ENCODE results near the gene DNAJC5.
"Not testable (repeated sequence)": the region's sequence is repeated elsewhere in the genome, so short reads cannot be mapped to it uniquely, and the experiment has no call there.

DNAJC5 gene, protein sequence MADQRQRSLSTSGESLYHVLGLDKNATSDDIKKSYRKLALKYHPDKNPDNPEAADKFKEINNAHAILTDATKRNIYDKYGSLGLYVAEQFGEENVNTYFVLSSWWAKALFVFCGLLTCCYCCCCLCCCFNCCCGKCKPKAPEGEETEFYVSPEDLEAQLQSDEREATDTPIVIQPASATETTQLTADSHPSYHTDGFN

DNA sequence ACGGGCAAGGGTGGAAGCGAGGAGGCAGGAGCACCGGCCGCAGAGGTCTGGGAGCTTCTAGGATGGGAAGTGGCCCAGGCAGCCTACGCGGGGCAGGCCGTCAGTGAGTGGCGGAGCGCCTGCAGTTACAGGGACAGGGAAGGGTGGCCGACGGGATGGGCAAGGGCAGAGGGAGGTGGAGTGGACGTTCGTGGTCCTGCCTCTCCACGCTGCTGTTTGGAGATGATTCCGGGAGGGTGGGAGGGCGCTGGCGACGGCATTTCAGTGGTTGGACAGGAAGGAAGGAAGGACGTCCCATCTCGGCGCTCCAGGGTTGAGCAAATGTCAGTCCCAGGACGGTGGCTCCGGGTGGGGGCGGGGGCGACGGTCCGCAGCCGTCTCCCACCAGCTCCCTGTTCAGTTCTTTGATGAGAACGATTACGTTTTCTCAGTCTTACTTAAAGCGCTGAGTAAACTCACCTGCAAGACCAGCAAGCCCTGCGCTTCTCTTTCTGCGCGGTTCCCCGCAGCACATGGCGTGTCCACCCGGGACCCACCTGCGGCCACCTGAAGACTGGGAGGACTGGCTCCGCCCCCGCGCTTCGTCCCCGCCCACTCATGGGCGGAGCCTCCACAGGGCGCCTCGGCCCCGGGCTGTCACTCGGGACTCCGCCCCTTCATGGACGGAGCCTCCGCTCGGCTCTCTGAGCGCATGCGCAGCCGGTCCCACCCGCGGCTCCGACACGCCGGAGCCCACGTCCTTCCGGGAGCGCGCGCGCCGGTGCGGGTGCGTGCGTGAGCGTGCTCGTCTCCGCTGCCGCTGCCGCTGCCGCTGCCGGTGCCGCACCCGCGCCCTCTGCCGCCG lies at the start of gene DNAJC5:
Gene DNAJC5 (plus strand): TSS at position 769 of the 844 bp plus-strand sequence. CDS start 33,220 bp downstream, outside the sequence.
- Histone ChIP-seq H3K4me3 (ENCODE audit: low read length) (peak within 1 kb of the TSS; percentile 89), H3K9me3 (ENCODE audit: control insufficient read depth, low read depth, low read length) (no peaks in the 10 kb centered on the region), H3K9ac (ENCODE audit: low read length) (peak within 1 kb of the TSS; percentile 66), H3K27me3 (ENCODE audit: control insufficient read depth, insufficient read depth, low read length) (no peaks in the 10 kb centered on the region), H3K36me3 (ENCODE audit: control insufficient read depth, low read depth, low read length) (peaks cover 9% of the 10 kb centered on the region), H3K4me1 (ENCODE audit: control insufficient read depth, low read depth, low read length) (peaks cover 11% of the 10 kb centered on the region), H3K27ac (ENCODE audit: low read length) (no peak within 1 kb of the TSS)

DNA sequence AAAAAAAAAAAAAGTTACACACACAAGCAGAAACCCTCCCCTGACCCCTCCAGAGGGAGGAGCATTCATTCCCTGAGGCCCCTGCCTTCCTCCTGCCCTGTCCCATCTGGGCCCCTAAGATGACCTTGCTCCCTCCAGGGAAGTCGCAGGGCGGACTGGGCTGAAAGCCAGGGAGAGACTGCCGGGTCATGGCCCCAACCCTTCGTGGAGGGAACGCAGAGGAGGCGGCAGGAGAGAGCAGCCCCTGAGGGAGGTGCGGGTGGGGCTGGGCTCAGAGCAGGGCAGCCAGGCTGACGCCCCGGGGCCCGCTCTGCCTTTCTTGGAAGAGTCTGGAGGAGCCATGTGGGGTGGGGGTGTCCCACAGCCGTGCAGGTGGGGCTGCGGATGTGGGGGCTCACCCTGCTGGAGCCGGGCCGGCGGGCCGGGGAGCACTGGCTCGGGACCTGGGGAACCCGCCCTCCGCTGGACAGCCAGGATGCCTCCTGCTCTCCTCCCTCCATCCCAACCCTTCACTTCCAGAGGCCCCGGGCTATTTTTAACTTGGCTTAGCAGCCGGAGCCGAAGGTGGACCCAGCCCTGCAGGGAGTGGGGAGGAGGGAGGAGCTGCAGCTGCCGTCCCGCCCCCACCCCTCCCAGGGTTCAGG lies 48.7 kb upstream of the DNAJC5 start:
- Histone ChIP-seq H3K4me1 (ENCODE audit: control insufficient read depth, low read depth, low read length) (peaks cover 23% of the 10 kb centered on the region), H3K9ac (ENCODE audit: low read length) (peak overlapping the region; percentile 48), H3K36me3 (ENCODE audit: control insufficient read depth, low read depth, low read length) (no peaks in the 10 kb centered on the region), H3K9me3 (ENCODE audit: control insufficient read depth, low read depth, low read length) (no peaks in the 10 kb centered on the region), H3K4me3 (ENCODE audit: low read length) (peak overlapping the region; percentile 52), H3K27ac (ENCODE audit: low read length) (no peak overlapping the region), H3K27me3 (ENCODE audit: control insufficient read depth, insufficient read depth, low read length) (no peaks in the 10 kb centered on the region)

DNA sequence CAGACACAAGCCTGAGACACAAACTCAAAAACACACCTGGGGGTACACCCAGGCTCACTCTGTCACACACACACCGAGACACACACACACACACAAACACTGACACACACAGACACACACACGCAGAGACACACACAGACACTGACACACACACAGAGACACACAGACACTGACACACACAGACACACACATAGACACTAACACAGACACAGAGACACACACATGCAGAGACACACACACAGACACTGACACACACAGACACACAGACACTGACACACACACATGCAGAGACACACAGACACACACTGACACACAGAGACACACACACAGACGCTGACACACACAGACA lies 48.1 kb upstream of the DNAJC5 start:
- peaks cover 23% of the 10 kb centered on the region for H3K4me1 ChIP-seq (ENCODE audit: control insufficient read depth, low read depth, low read length)
- peak overlapping the region; percentile 52 for H3K4me3 ChIP-seq (ENCODE audit: low read length)
- no peaks in the 10 kb centered on the region for H3K9me3 ChIP-seq (ENCODE audit: control insufficient read depth, low read depth, low read length)
- H3K27me3 ChIP-seq (ENCODE audit: control insufficient read depth, insufficient read depth, low read length) = no peaks in the 10 kb centered on the region
- peak overlapping the region; percentile 18 for H3K9ac ChIP-seq (ENCODE audit: low read length)
- peak overlapping the region; percentile 2 for H3K27ac ChIP-seq (ENCODE audit: low read length)
- no peaks in the 10 kb centered on the region for H3K36me3 ChIP-seq (ENCODE audit: control insufficient read depth, low read depth, low read length)

DNA sequence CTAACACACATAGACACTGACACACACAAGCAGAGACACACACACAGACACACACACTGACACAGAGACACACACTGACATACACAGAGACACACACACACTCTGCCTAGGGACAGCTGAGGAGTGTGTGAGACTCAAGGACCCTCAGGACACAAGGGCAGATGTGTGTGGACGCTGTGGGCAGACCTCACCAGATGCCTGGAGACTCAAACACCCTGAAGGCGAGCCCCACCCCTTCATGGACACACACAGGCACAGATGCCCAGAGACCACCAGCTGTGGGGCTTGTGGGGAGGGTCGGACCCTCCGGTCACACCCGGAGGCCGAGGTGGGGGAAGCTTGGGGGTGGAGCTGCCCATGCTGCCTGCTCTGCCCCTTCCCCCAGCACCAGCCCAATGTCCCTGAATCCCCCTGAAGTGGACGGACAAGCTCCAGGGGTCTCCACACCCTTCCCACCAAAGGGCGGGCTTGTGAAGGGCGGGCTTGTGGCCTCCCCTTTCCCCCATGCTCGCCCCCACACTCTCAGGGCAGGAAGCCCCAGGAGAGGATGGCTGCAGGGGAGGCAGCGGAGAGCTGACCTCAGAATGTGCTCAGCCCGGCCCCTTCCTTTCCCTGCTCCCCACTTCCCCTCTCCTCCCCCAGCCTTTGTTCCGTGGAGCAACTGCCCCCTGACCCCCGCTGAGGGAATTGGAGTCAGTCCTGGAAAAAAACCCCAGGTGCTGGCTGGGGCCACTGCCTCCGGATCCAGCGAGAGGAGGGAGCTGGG lies 47.5 kb upstream of the DNAJC5 start:
- Histone ChIP-seq H3K27ac (ENCODE audit: low read length) (peak overlapping the region; percentile 6), H3K27me3 (ENCODE audit: control insufficient read depth, insufficient read depth, low read length) (no peaks in the 10 kb centered on the region), H3K4me1 (ENCODE audit: control insufficient read depth, low read depth, low read length) (peaks cover 23% of the 10 kb centered on the region), H3K9ac (ENCODE audit: low read length) (peak overlapping the region; percentile 18), H3K4me3 (ENCODE audit: low read length) (peak overlapping the region; percentile 52), H3K36me3 (ENCODE audit: control insufficient read depth, low read depth, low read length) (no peaks in the 10 kb centered on the region), H3K9me3 (ENCODE audit: control insufficient read depth, low read depth, low read length) (no peaks in the 10 kb centered on the region)

DNA sequence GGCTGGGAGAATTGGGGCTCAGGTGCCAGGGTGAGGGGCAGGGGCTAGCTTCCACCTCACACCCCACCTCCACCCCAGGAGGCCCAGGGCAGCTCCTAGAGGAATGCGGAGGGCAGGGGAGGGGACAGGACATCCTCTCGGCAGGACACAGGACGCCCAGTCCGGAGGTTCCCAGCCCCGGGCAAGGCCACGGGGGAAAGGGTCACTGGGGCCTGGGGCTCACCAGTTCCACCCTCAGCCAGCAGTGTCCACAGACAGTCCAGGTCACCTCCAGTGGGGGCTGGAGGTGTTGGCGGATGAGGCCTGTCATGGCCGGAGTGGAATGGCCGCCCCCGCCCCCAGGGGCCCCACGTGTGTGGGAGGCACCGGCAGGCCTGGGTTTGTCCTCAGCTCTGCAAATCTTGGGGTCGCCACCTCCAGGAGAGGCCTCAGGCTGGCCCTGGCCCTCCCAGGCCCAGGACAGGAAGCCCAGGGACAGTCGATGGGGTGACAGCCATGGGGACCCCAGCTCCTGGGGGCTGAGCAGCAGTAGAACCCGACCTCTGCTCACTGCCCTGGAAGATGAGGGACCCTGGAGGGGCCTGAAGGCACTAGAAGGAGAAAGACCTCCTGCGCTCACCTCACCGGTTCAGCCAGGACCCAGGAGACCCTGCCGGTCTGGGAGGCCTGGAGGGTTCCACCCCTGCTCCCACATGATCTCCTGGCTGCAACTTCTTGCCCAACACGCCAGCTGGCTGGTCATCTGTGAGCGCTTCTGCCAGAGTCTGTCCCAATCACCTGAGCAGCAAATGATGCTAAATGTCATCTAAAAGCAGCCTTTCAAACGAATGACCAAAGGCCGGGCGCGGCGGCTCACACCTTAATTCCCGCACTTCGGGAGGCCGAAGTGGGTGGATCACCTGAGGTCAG lies 46.7 kb upstream of the DNAJC5 start:
- Histone ChIP-seq H3K4me3 (ENCODE audit: low read length) (peak overlapping the region; percentile 52), H3K9ac (ENCODE audit: low read length) (no peak overlapping the region)

DNA sequence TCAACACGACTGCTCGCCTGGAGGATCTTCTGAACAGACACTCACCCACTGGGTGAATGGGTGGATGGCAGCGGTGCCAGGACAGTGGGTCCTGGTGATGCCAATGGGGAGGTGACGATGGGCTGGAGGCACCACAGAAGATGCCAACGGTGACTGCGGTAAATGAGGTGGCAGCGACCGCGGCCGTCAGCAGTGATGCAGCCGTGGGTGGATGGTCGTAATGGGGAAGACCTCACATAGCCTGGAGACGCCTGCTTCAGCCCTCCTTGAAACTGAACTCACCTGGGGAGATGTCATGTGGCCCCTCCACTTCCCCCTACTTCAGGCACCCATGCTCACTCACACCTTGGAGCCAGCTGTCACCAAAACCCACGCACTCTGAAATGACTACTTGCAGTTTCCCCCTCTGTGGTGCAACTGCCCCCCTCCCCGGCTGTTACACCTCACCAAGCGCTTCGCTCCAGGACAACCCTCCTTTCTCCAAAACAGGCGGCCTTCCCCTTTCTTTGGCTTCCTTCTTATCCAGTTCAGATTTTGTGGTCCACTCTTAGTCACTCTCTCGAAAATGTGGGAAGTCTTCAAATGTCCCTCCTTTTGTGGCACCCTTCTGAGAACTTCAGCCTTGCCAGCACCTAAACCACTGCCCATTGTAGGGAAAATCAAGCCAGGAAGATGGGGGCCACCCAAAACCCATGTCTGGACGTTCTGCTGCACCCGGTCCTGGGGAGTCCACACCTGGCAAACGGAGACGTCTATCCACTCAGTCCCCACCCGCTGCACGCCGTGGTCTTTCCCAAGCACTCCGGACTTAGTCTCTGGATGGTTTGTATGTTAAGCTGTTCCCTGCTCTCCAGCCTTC lies 44.0 kb upstream of the DNAJC5 start:
- Histone ChIP-seq H3K36me3 (ENCODE audit: control insufficient read depth, low read depth, low read length) (no peaks in the 10 kb centered on the region), H3K4me3 (ENCODE audit: low read length) (no peak overlapping the region), H3K9ac (ENCODE audit: low read length) (no peak overlapping the region), H3K4me1 (ENCODE audit: control insufficient read depth, low read depth, low read length) (peaks cover 36% of the 10 kb centered on the region), H3K27me3 (ENCODE audit: control insufficient read depth, insufficient read depth, low read length) (no peaks in the 10 kb centered on the region), H3K27ac (ENCODE audit: low read length) (no peak overlapping the region), H3K9me3 (ENCODE audit: control insufficient read depth, low read depth, low read length) (no peaks in the 10 kb centered on the region)

More for the DNA sequence above, 46.7 kb upstream of the DNAJC5 start:
- Histone ChIP-seq H3K27ac (ENCODE audit: low read length) (peak overlapping the region; percentile 6), H3K36me3 (ENCODE audit: control insufficient read depth, low read depth, low read length) (no peaks in the 10 kb centered on the region), H3K4me1 (ENCODE audit: control insufficient read depth, low read depth, low read length) (peaks cover 23% of the 10 kb centered on the region), H3K9me3 (ENCODE audit: control insufficient read depth, low read depth, low read length) (no peaks in the 10 kb centered on the region), H3K27me3 (ENCODE audit: control insufficient read depth, insufficient read depth, low read length) (no peaks in the 10 kb centered on the region)

DNA sequence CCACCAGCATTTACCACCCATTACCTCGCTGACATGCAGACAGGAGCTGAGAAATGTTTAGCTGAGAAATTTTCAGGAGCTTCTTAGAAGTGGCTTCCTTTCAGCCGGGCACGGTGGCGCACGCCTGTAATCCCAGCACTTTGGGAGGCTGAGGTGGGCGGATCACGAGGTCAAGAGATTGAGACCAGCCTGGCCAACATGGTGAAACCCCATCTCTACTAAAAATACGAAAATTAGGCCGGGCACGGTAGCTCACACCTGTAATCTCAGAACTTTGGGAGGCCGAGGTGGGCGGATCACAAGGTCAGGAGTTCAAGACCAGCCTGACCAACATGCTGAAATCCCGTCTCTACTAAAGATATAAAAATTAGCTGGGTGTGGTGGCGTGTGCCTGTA lies 43.4 kb upstream of the DNAJC5 start:
- H3K4me1 ChIP-seq (ENCODE audit: control insufficient read depth, low read depth, low read length) = peaks cover 34% of the 10 kb centered on the region
- H3K9ac ChIP-seq (ENCODE audit: low read length); H3K36me3 ChIP-seq (ENCODE audit: control insufficient read depth, low read depth, low read length); H3K27ac ChIP-seq (ENCODE audit: low read length); H3K9me3 ChIP-seq (ENCODE audit: control insufficient read depth, low read depth, low read length); H3K27me3 ChIP-seq (ENCODE audit: control insufficient read depth, insufficient read depth, low read length); H3K4me3 ChIP-seq (ENCODE audit: low read length): not testable (repeated sequence)

DNA sequence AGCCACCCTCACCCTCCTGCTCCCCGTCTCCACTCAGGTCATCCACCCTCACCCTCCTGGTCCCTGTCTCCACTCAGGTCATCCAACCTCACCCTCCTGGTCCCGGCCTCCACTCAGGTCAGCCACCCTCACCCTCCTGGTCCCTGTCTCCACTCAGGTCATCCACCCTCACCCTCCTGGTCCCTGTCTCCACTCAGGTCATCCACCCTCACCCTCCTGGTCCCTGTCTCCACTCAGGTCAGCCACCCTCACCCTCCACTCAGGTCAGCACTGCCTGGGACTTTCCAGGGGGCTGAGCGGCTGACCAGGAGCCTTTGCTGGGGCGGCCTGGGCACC lies 41.2 kb upstream of the DNAJC5 start:
- not testable (repeated sequence) for H3K27ac ChIP-seq (ENCODE audit: low read length); H3K27me3 ChIP-seq (ENCODE audit: control insufficient read depth, insufficient read depth, low read length); H3K9me3 ChIP-seq (ENCODE audit: control insufficient read depth, low read depth, low read length); H3K36me3 ChIP-seq (ENCODE audit: control insufficient read depth, low read depth, low read length); H3K4me3 ChIP-seq (ENCODE audit: low read length); H3K9ac ChIP-seq (ENCODE audit: low read length)
- peaks cover 21% of the 10 kb centered on the region for H3K4me1 ChIP-seq (ENCODE audit: control insufficient read depth, low read depth, low read length)

DNA sequence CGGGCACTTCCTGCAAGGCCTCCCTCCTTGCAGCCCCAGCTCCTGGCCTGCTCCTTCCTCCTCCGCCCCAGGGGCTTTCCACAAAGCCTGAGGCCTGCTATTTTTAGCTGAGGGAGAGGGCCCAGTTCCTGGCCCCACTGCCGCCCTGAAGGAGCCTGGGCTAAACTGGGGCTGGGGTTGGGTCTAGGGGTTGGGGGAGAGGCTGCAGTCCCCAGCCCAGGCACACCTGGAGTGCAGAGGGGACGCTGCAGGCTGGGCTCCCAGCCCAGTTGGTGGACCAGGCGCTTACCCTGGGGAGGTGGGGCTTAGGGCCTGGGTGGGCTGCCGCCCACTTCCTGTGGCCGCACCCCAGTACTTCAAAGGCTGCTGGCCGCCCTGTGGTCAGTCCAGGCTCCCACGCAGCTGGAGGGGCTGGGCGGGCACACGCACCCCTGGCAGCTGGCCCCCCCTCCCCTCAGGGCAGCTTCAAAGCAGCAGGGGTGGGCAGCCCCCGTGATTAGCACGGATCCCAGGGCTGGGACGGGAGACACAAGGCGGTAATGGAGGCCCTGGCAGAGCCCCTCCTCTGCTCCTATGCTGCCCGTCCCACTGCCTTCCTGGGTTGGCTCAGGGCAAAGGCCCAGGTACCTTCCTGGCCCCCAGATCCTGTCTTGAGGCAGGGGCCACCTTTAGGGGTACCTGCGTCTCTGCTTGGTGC lies 40.7 kb upstream of the DNAJC5 start:
- Histone ChIP-seq H3K36me3 (ENCODE audit: control insufficient read depth, low read depth, low read length) (no peaks in the 10 kb centered on the region), H3K9me3 (ENCODE audit: control insufficient read depth, low read depth, low read length) (no peaks in the 10 kb centered on the region), H3K27ac (ENCODE audit: low read length) (no peak overlapping the region), H3K9ac (ENCODE audit: low read length) (no peak overlapping the region), H3K4me1 (ENCODE audit: control insufficient read depth, low read depth, low read length) (peaks cover 26% of the 10 kb centered on the region), H3K27me3 (ENCODE audit: control insufficient read depth, insufficient read depth, low read length) (no peaks in the 10 kb centered on the region), H3K4me3 (ENCODE audit: low read length) (no peak overlapping the region)
